Stimulated activated CD4-positive, alpha-beta T cell treated with anti-CD3 and anti-CD28 coated beads, Interleukin-12 subunit alpha, Interleukin-12 subunit beta, amount 100 ng/mL, for 4 hours (primary cell): ENCODE measurements around the gene SNTN.

Experiments used
- DNase-seq: peaks from one replicate; pipeline ENCODE4 v3.0.0-alpha.2; 2020

SNTN gene

GRCh38 chr3:63679186-63679585, 26.7 kb downstream of the SNTN start:
- DNase-seq = no peak

DNA sequence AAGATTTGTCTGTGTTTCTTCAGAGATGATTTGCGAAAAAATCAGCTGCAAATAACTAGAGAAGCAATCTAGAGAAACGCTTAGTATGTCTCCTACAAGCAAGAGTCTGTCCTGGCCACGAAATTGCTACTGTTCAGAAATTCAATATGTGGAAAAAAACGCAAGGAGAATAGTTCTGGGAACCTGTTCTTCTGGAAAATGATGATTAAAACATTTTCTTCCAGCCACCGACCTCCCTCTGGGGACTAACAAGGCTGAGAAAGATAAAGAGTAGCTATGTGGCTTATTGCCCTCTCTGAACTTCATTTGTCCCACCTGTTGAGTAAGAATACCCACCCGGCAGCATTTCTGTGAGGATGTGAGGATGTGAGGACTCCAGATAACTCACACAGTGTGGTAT, 31.6 kb downstream of the SNTN start:
- DNase-seq = no peak

DNA sequence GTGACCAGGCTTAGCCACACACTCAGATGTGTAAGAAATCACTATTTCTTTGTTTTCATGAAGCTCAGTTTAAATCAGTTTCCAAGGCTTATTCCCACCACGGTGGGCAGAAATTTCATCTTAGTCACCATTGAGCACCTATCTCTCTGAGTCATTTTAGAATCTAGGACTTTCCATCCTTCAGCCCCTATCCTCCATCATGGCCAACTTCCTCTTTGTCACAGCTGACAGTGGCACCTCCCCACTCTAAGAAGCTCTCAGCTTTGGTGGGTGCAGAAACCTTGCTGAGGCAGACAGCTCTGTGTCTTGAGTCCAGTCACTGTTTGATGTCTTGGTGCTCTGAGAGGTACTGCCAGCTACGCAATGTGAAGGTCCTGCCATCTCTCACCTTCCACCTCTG, 32.9 kb downstream of the SNTN start:
- DNase-seq = no peak

DNA sequence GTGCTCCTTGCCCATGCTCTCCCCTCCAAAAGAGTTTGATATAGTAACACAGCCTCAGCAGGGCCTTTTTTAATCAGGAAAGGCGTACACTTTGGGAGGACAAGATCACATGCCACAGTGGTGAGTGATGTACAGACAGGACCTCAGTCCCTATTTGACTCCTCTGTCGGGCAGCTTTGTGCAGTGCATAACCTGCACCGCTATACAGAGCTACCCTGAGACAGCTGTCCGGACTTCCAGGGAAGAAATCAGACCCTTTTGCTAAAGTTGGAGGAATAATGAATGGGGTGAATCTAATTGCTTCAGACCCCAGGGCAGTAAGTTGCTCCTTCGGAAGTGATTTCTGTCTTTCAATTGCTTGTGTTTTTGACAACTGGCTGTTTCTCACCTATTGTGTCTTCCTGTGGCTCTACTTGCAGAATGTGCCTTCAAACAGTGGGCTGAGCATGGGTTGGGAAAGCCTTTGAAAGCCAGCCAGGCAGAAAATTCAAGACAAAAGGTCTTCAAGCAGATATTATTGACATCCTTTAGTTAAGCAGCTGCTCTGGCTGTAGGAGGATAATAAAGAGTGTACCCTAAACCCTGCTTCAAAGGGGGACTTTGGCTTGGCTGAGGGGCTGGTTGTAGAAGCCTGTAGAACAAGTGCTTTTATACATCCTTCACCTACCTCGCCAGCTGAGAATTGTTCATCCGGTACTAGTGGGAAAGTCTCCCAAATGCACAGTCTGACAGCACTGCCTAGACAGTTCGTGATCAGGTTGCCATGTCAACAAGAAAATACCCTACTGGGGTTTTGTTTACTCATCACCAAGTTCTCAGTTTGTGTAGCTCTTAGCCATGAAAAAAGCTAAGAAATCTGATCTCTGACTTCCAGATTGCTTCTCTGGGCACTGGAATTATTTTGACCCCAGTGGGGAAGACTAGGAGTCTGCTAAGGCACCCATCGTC, 35.1 kb downstream of the SNTN start:
- DNase-seq = no peak

DNA sequence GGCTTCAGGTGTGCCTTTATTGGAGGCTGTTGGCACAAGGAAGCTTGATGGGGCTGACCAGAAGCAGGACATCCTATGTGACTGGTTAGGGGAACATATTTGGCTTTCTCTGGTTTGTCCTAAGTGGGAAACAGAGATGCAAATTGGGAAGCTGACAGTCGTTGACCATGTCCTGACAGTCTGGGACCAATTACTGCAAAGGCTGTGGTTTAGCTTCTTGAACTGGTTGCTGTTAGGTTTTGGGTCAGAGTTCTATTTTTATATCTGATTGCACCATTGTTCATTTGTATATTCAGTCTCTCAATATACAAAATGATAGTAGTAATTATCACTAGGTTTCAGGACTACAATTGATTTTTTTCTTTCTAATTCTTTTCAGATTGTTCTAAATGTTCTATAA, 36.8 kb downstream of the SNTN start:
- DNase-seq = no peak

- no peak for DNase-seq
Measured at GRCh38 chr3:63693351-63693750, 40.9 kb downstream of the SNTN start.

- no peak for DNase-seq
Measured at GRCh38 chr3:63705092-63705645, 52.7 kb downstream of the SNTN start.

- no peak for DNase-seq
Measured at GRCh38 chr3:63706321-63707085, 54.0 kb downstream of the SNTN start.

GRCh38 chr3:63707731-63708130, 55.3 kb downstream of the SNTN start:
- no peak for DNase-seq

DNA sequence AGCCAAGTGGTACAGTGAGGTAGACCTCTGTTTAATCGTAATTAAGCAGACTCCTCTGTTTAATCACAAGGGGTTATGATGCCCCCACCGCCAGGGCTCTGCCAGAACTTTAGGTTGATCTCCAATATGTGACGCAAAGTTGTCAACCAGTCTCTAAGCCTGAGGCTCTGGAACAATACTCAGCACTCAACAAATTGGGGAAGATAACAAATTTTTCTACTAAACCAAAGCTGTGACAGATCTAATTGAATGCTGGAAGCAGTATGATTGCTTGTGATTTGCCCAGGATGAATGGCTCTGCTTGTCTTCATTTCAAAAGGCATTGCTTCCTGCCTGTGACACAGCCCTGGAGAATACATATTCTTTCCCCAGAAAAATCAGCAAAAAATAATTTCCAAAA, 57.1 kb downstream of the SNTN start:
- no peak for DNase-seq
